Small intestine (tissue), 7 donors: ENCODE measurements around the gene ZSCAN20. TPM values are rescaled to one million over a fixed set of nuclear protein-coding genes. Genes with fewer than 3 reads are reported as not detected.

Experiments
- DNase-seq, 2 donors: peaks; one replicate each; pipeline versions ENCODE4 v3.0.0 to v3.0.0-alpha.2; 2013
- FAIRE-seq: peaks from 2 replicates; lab custom pipeline; 2012; peaks lifted over from hg19 to GRCh38; lab: Jason Lieb, UNC
- H3K27ac ChIP-seq, 3 donors: one replicate each; pipeline ENCODE4 v1.5.1; 2013; ENCODE audit warnings: low read length in 2 of 3, mild to moderate bottlenecking in 2 of 3, control low read depth in 1 of 3, inconsistent platforms in 1 of 3, low read depth in 1 of 3, moderate library complexity in 1 of 3
- H3K27me3 ChIP-seq, 3 donors: one replicate each; pipeline ENCODE4 v1.6.1; 2013; ENCODE audit warnings: low read length in 3 of 3, inconsistent platforms in 1 of 3; ENCODE audit not compliant: control insufficient read depth in 3 of 3, insufficient read depth in 3 of 3
- H3K36me3 ChIP-seq, 3 donors: one replicate each; pipeline ENCODE4 v1.6.1; 2013; ENCODE audit warnings: low read length in 3 of 3, inconsistent platforms in 1 of 3, low read depth in 1 of 3, mild to moderate bottlenecking in 1 of 3, moderate library complexity in 1 of 3; ENCODE audit not compliant: control insufficient read depth in 3 of 3, insufficient read depth in 2 of 3
- H3K4me1 ChIP-seq, 3 donors: one replicate each; pipeline ENCODE4 v1.6.1; 2013; ENCODE audit warnings: low read length in 2 of 3, inconsistent platforms in 1 of 3, low read depth in 1 of 3, mild to moderate bottlenecking in 1 of 3, moderate library complexity in 1 of 3; ENCODE audit not compliant: control insufficient read depth in 3 of 3, insufficient read depth in 2 of 3
- H3K4me3 ChIP-seq, 3 donors: one replicate each; pipeline ENCODE4 v1.5.1; 2013; ENCODE audit warnings: low read length in 3 of 3, control low read depth in 1 of 3, inconsistent platforms in 1 of 3, low read depth in 1 of 3, mild to moderate bottlenecking in 1 of 3, moderate library complexity in 1 of 3
- H3K9me3 ChIP-seq, 2 donors: one replicate each; pipeline ENCODE4 v1.6.1; 2013; ENCODE audit warnings: low read depth in 1 of 2, low read length in 1 of 2; ENCODE audit not compliant: control insufficient read depth in 2 of 2, insufficient read depth in 1 of 2
- WGBS, 3 donors: extraction: QIAGEN DNeasy Blood & Tissue Kit; methylation state at CpG; one replicate each; pipeline ENCODE4 v1.1.7; 2013; 5-methylcytosine and 5-hydroxymethylcytosine counted together
- polyA plus RNA-seq, 4 donors: library from polyadenylated mRNA; stranded (reverse) in 3 of 4; unstranded in 1 of 4; fragments of 200-250 nt in 3 of 4; fragments of 120-200 nt in 1 of 4; gene quantifications; one replicate each; pipeline versions ENCODE4 v1.2.1 to v1.2.3, GENCODE V29; 2013
- donor health status: healthy with polysubstance abuse.
- donor health status: control.
- donor health status: control.
- donor health status: Bipolar disorder and iron deficiency.
- donor health status: healthy.

ZSCAN20 gene
- polyA plus RNA-seq, 4 donors = 1.6 to 3.1 (median 2.0) TPM

DNA sequence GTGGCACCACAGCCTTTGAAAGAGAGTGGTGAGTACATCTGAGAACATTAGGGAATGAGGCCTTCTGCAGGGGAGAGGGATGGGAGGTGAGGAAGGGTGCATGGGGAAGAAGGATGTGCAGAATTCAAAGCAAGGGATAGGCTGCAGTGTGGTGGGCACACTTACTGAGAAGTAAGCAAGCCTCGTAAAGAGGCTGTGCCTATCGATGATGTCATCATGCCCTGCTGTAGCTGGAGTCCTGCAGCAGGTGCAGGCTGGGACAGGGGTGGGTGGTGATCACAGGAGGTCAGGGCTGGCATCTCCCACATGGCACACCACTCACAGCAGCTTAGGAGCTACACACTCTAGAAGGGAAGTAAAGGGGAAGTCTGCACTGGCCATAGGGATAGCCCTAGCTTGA, 16.2 kb downstream of the ZSCAN20 start:
- no peak for FAIRE-seq
- H3K4me3 ChIP-seq = no peak overlapping the region

DNA sequence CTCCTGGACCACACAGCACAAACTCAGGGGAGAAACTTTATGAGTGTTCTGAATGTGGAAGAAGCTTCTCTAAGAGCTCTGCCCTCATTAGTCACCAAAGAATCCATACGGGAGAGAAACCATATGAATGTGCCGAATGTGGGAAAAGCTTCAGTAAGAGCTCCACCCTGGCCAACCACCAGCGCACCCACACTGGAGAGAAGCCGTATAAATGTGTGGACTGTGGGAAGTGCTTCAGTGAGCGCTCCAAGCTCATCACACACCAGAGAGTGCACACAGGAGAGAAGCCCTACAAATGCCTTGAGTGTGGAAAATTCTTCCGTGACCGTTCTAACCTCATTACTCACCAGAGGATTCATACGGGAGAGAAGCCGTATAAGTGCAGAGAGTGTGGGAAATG, 22.5 kb downstream of the ZSCAN20 start:
- DNase-seq (no peak), FAIRE-seq (no peak)
- Histone ChIP-seq H3K36me3 (peaks cover 9 to 39% (median 21%) of the 10 kb centered on the region in 3 donors), H3K4me3 (no peak overlapping the region), H3K4me1 (no peaks in the 10 kb centered on the region), H3K9me3 (peaks cover 7 to 64% of the 10 kb centered on the region in 2 donors), H3K27ac (no peak overlapping the region), H3K27me3 (no peaks in the 10 kb centered on the region)
- 96 to 99% (median 97%) methylated on average over 9 of the region's 9 CpGs for whole genome bisulfite sequencing, 3 donors

More for the DNA sequence above, 16.2 kb downstream of the ZSCAN20 start:
- Histone ChIP-seq H3K4me1 (peaks cover 0 to 2% (median 0%) of the 10 kb centered on the region in 3 donors), H3K27me3 (no peaks in the 10 kb centered on the region), H3K36me3 (peaks cover 11 to 46% (median 40%) of the 10 kb centered on the region in 3 donors), H3K27ac (no peak overlapping the region), H3K9me3 (peaks cover 3 to 20% of the 10 kb centered on the region in 2 donors)
- 93 to 100% (median 96%) methylated on average over 2 of the region's 2 CpGs for WGBS, 3 donors
- no peak for DNase-seq

DNA sequence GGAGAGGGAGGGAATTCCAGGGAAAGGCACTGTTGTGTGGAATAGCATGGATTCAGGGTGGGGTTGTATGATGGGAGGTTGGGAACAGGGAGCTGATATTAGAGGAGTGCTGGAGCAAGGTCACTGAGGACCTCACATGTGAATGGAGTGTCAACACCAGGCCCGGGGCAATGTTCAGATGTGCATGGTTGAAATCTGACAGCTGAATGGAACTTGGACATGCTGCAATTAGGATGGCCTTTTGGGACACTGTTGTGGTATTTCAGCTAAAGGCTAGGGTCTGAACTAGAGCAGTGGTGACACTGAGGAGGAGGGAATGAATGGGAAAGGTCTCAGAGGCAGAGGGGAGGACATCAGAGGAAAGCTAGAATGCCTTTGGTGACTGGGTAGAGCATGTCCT, 25.0 kb downstream of the ZSCAN20 start:
- WGBS, 3 donors = 96 to 100% (median 100%) methylated on average over 1 of the region's 1 CpG
- Histone ChIP-seq H3K4me3 (no peak overlapping the region), H3K4me1 (no peaks in the 10 kb centered on the region), H3K27me3 (no peaks in the 10 kb centered on the region), H3K27ac (no peak overlapping the region), H3K36me3 (peaks cover 3 to 23% (median 9%) of the 10 kb centered on the region in 3 donors), H3K9me3 (peaks cover 6 to 57% of the 10 kb centered on the region in 2 donors)
- no peak for DNase-seq
- FAIRE-seq = no peak

GRCh38 chr1:33500547-33500946, 28.1 kb downstream of the ZSCAN20 start:
- 58 to 72% (median 63%) methylated on average over 4 of the region's 4 CpGs for WGBS, 3 donors
- Histone ChIP-seq H3K4me1 (no peaks in the 10 kb centered on the region), H3K9me3 (peaks cover 0 to 27% of the 10 kb centered on the region in 2 donors), H3K4me3 (no peak overlapping the region), H3K36me3 (no peaks in the 10 kb centered on the region), H3K27me3 (no peaks in the 10 kb centered on the region), H3K27ac (no peak overlapping the region)
- no peak for FAIRE-seq
- no peak for DNase-seq

DNA sequence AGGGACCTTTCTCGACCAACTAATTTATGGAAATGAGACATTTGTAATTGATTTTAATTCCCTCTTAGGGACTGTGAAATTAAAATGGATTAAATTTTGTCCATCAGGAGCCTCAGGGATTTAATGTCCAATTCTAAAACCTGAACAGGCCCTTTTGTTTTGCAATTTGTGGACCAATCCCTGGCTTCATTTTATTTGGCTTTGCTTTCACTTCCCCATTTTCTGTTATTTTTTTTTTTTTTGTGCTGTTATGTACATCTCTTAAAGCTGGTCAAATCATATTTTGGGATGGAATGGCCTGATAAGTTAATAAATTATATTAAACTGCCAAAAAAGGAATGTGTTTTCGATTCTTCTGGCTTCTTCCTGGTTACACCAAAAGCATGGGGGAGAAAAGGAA, 28.9 kb downstream of the ZSCAN20 start:
- no peak for FAIRE-seq

DNA sequence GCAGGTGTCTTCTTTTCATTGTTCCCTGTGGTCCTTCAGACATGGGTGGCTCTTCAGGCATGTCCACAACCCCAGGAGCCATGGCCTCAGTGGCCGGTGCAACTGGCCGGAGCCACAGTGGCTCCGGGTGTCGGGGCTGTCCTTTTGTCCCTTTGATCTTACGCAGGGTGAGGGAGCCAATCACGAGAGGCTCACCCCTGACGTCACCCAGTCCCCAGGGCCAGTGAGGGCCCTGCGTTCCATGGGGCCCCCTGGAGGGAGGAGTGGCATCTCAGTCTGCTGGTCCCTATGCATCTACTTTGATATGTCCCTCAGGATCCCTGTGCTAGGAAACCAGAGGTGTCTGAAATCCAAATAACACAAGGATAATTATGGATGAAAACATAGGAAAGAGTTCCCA, 29.3 kb downstream of the ZSCAN20 start:
- Histone ChIP-seq H3K27me3 (no peaks in the 10 kb centered on the region), H3K36me3 (no peaks in the 10 kb centered on the region), H3K4me1 (no peaks in the 10 kb centered on the region), H3K4me3 (no peak overlapping the region), H3K27ac (no peak overlapping the region), H3K9me3 (peaks cover 0 to 18% of the 10 kb centered on the region in 2 donors)
- FAIRE-seq (no peak), DNase-seq (no peak)
- 91 to 96% (median 94%) methylated on average over 6 to 8 of the region's 8 CpGs for WGBS, 3 donors

More for the DNA sequence above, 28.9 kb downstream of the ZSCAN20 start:
- 85 to 86% (median 86%) methylated on average over 2 of the region's 2 CpGs for WGBS, 3 donors
- DNase-seq = no peak
- Histone ChIP-seq H3K27ac (no peak overlapping the region), H3K27me3 (no peaks in the 10 kb centered on the region), H3K9me3 (peaks cover 0 to 22% of the 10 kb centered on the region in 2 donors), H3K36me3 (no peaks in the 10 kb centered on the region), H3K4me1 (no peaks in the 10 kb centered on the region), H3K4me3 (no peak overlapping the region)

GRCh38 chr1:33502726-33503125, 30.3 kb downstream of the ZSCAN20 start:
- H3K9me3 ChIP-seq = peaks cover 0 to 9% of the 10 kb centered on the region in 2 donors
- H3K4me1 ChIP-seq = no peaks in the 10 kb centered on the region
- DNase-seq (no peak), FAIRE-seq (no peak)
- H3K36me3 ChIP-seq = no peaks in the 10 kb centered on the region
- H3K27ac ChIP-seq = no peak overlapping the region
- WGBS, 3 donors = 64 to 80% (median 68%) methylated on average over 5 of the region's 5 CpGs
- no peak overlapping the region for H3K4me3 ChIP-seq
- no peaks in the 10 kb centered on the region for H3K27me3 ChIP-seq

DNA sequence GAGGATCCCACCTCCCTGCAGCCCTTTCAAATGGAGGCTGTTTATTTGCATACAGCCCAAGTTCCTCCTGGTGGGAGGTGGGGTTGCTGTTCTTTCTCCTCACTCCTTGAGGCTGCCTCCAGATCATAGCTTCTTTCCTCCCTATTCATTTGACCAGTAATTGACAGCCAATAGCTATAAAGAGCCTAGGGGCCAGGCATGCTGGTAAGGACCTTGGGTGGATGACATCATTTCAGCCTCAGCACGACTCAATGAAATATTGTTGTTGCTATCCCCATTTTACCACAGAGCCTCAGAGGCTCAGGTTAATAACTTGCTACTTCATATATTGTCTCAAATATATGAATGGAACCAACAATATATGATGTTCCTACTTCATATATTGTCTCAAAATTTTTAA, 31.1 kb downstream of the ZSCAN20 start:
- H3K27ac ChIP-seq = no peak overlapping the region
- FAIRE-seq (no peak), DNase-seq (no peak)
- 79 to 94% (median 84%) methylated on average over 1 of the region's 1 CpG for WGBS, 3 donors
- no peaks in the 10 kb centered on the region for H3K4me1 ChIP-seq
- H3K27me3 ChIP-seq = no peaks in the 10 kb centered on the region
- no peaks in the 10 kb centered on the region for H3K36me3 ChIP-seq
- H3K4me3 ChIP-seq = no peak overlapping the region
- H3K9me3 ChIP-seq = peaks cover 0 to 10% of the 10 kb centered on the region in 2 donors

DNA sequence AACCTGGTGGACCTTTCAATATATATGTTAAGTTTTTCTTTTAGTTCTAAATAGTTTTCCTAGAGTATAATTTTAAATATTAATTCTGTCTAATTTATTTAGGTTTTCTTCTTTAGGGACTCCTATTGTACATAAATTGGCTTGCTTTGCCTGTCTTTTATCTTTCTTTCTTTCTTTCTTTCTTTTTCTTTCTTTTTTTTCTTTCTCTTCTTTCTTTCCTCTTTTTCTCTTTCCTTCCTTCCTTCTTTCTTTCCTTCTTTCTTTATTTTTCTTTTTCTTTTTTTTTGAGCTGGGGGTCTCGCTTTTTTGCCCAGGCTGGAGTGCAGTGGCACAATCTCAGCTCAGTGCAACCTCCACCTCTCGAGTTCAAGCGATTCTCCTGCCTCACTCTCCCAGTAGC, 35.2 kb downstream of the ZSCAN20 start:
- peaks cover 0 to 4% of the 10 kb centered on the region in 2 donors for H3K9me3 ChIP-seq
- H3K27ac ChIP-seq = peak overlapping the region in 1 of 3 donors; percentile 54
- H3K4me3 ChIP-seq = no peak overlapping the region
- no peak for FAIRE-seq
- no peaks in the 10 kb centered on the region for H3K4me1 ChIP-seq
- 89 to 97% (median 96%) methylated on average over 3 of the region's 3 CpGs for WGBS, 3 donors
- no peak for DNase-seq
- no peaks in the 10 kb centered on the region for H3K36me3 ChIP-seq
- H3K27me3 ChIP-seq = peaks cover 0 to 2% (median 0%) of the 10 kb centered on the region in 3 donors
